T47D (cell line): Measurements from ENCODE around the gene DTNB.

ENCODE experiments used
- DNase-seq, 2 experiments: peaks; one replicate each; pipeline versions ENCODE4 v3.0.0 to v3.0.0-alpha.2; 2011 to 2012; ENCODE audit warnings: low read depth in 1 of 2, low spot score in 1 of 2
- JUND ChIP-seq: IDR thresholded peaks from 2 replicates; pipeline ENCODE4 v1.6.1; 2012; ENCODE audit warnings: low read depth
- in situ Hi-C: cut with HindIII; loops from 2 replicates; pipeline ENCODE4 v1.10.0; 2016; ENCODE audit warnings: low sequenced_read_pairs, low pct_unique_long_range_greater_than_20kb

The DTNB gene

GRCh38 chr2:25441353-25441752 lies 232.0 kb downstream of the DTNB start:
- no peak for TF ChIP-seq JUND

GRCh38 chr2:25438793-25439192 lies 234.6 kb downstream of the DTNB start:
- in situ Hi-C loops = no loop called here
- no peak for DNase-seq
- TF ChIP-seq JUND = no peak

More at GRCh38 chr2:25441353-25441752, 232.0 kb downstream of the DTNB start:
- in situ Hi-C loops = no loop called here
- DNase-seq = no peak

- TF ChIP-seq JUND = no peak
- no peak for DNase-seq
- in situ Hi-C loops = no loop called here
Observed at GRCh38 chr2:25437881-25438662, 235.3 kb downstream of the DTNB start.

- in situ Hi-C loops = no loop called here
- no peak for TF ChIP-seq JUND
- DNase-seq = no peak
Observed at GRCh38 chr2:25435421-25435820, 238.0 kb downstream of the DTNB start.

- in situ Hi-C loops = no loop called here
- no peak for TF ChIP-seq JUND
Observed at GRCh38 chr2:25431604-25432003, 241.8 kb downstream of the DTNB start.

GRCh38 chr2:25430556-25430955 lies 242.8 kb downstream of the DTNB start:
- in situ Hi-C loops = no loop called here
- DNase-seq = no peak
- no peak for TF ChIP-seq JUND

More at GRCh38 chr2:25431604-25432003, 241.8 kb downstream of the DTNB start:
- no peak for DNase-seq

GRCh38 chr2:25426326-25426725 lies 247.1 kb downstream of the DTNB start:
- no peak for TF ChIP-seq JUND
- DNase-seq = no peak
- in situ Hi-C loops = no loop called here

- in situ Hi-C loops = no loop called here
- no peak for TF ChIP-seq JUND
- no peak for DNase-seq
Observed at GRCh38 chr2:25424426-25425028, 248.8 kb downstream of the DTNB start.

GRCh38 chr2:25421820-25422411 lies 251.5 kb downstream of the DTNB start:
- TF ChIP-seq JUND = no peak
- in situ Hi-C loops = no loop called here
- no peak for DNase-seq

GRCh38 chr2:25421289-25421688 lies 252.1 kb downstream of the DTNB start:
- no peak for TF ChIP-seq JUND
- in situ Hi-C loops = no loop called here
- no peak for DNase-seq

GRCh38 chr2:25420820-25421237 lies 252.5 kb downstream of the DTNB start:
- TF ChIP-seq JUND = no peak
- in situ Hi-C loops = no loop called here
- DNase-seq = no peak

- in situ Hi-C loops = no loop called here
- no peak for TF ChIP-seq JUND
- DNase-seq = no peak
Observed at GRCh38 chr2:25419678-25420242, 253.6 kb downstream of the DTNB start.

- TF ChIP-seq JUND = no peak
- in situ Hi-C loops = no loop called here
- DNase-seq = no peak
Observed at GRCh38 chr2:25418944-25419677, 254.3 kb downstream of the DTNB start.
